ENCODE measurements around the gene HSF2. TPM values are rescaled to one million over a fixed set of nuclear protein-coding genes. Genes with fewer than 3 reads are reported as not detected.

HSF2 gene
- total RNA-seq (2014; rRNA removed; shearing (Covaris generic); ENCODE audit: low replicate concordance), result 30.5 and 52.1 TPM in 2 replicates

- Histone ChIP-seq H3K9ac (ENCODE audit: low read length) (peak within 1 kb of the TSS; percentile 98), H3K4me3 (ENCODE audit: low read length) (peak within 1 kb of the TSS; percentile 97), H3K27ac (ENCODE audit: low read length) (peak within 1 kb of the TSS; percentile 68), H2AFZ (ENCODE audit: low read length) (peak within 1 kb of the TSS; percentile 85), H3K9me2 (replicated peaks; ENCODE audit: insufficient read depth, low read length) (peaks cover 3% of the 10 kb centered on the region), H3K9me3 (ENCODE audit: low read length) (no peaks in the 10 kb centered on the region), H3K36me3 (ENCODE audit: insufficient read depth, low read length) (peaks cover 13% of the 10 kb centered on the region), H3K79me2 (ENCODE audit: low read length) (peaks cover 51% of the 10 kb centered on the region), H4K20me1 (ENCODE audit: insufficient read depth, low read depth, low read length) (peaks cover 12% of the 10 kb centered on the region; the same call in 1 of the 2 replicates), H3K27me3 (ENCODE audit: low read length) (no peaks in the 10 kb centered on the region), H3K4me2 (ENCODE audit: low read depth, low read length, poor library complexity, severe bottlenecking) (peak within 1 kb of the TSS; percentile 84), H3K4me1 (ENCODE audit: low read length) (peaks cover 23% of the 10 kb centered on the region)
- DNase-seq, result peak; percentile 98
These were observed at the start of gene HSF2 for GRCh38 chr6:122399348-122400120. Gene HSF2 (plus strand): TSS chr6:122399652. CDS start chr6:122399738, 86 bp downstream.

- Histone ChIP-seq H3K4me1 (ENCODE audit: low read length) (no peaks in the 10 kb centered on the region), H3K27ac (ENCODE audit: low read length) (no peak overlapping the region), H3K9me2 (replicated peaks; ENCODE audit: insufficient read depth, low read length) (no peaks in the 10 kb centered on the region), H3K4me3 (ENCODE audit: low read length) (no peak overlapping the region), H3K4me2 (ENCODE audit: low read depth, low read length, poor library complexity, severe bottlenecking) (no peak overlapping the region), H3K9ac (ENCODE audit: low read length) (no peak overlapping the region), H3K79me2 (ENCODE audit: low read length) (no peaks in the 10 kb centered on the region), H2AFZ (ENCODE audit: low read length) (no peak overlapping the region), H3K27me3 (ENCODE audit: low read length) (no peaks in the 10 kb centered on the region), H3K36me3 (ENCODE audit: insufficient read depth, low read length) (no peaks in the 10 kb centered on the region), H4K20me1 (ENCODE audit: insufficient read depth, low read depth, low read length) (no peaks in the 10 kb centered on the region), H3K9me3 (ENCODE audit: low read length) (no peaks in the 10 kb centered on the region)
- no peak for DNase-seq
These were observed 46.3 kb upstream of the HSF2 start for GRCh38 chr6:122352981-122353664.

- Histone ChIP-seq H3K9me3 (ENCODE audit: low read length) (no peaks in the 10 kb centered on the region), H3K9ac (ENCODE audit: low read length) (no peak overlapping the region), H3K36me3 (ENCODE audit: insufficient read depth, low read length) (no peaks in the 10 kb centered on the region), H3K4me3 (ENCODE audit: low read length) (no peak overlapping the region), H3K79me2 (ENCODE audit: low read length) (no peaks in the 10 kb centered on the region), H3K27me3 (ENCODE audit: low read length) (no peaks in the 10 kb centered on the region), H2AFZ (ENCODE audit: low read length) (no peak overlapping the region), H4K20me1 (ENCODE audit: insufficient read depth, low read depth, low read length) (no peaks in the 10 kb centered on the region), H3K27ac (ENCODE audit: low read length) (no peak overlapping the region), H3K4me1 (ENCODE audit: low read length) (no peaks in the 10 kb centered on the region), H3K9me2 (replicated peaks; ENCODE audit: insufficient read depth, low read length) (no peaks in the 10 kb centered on the region), H3K4me2 (ENCODE audit: low read depth, low read length, poor library complexity, severe bottlenecking) (no peak overlapping the region)
- no peak for DNase-seq
These were observed 38.6 kb upstream of the HSF2 start for GRCh38 chr6:122360809-122361208.

- H3K4me3 ChIP-seq (ENCODE audit: low read length), result no peak overlapping the region
- H3K9ac ChIP-seq (ENCODE audit: low read length), result no peak overlapping the region
- no peaks in the 10 kb centered on the region for H4K20me1 ChIP-seq (ENCODE audit: insufficient read depth, low read depth, low read length)
- H2AFZ ChIP-seq (ENCODE audit: low read length), result no peak overlapping the region
- H3K9me2 ChIP-seq (replicated peaks; ENCODE audit: insufficient read depth, low read length), result no peaks in the 10 kb centered on the region
- DNase-seq, result no peak
- no peaks in the 10 kb centered on the region for H3K79me2 ChIP-seq (ENCODE audit: low read length)
- H3K27ac ChIP-seq (ENCODE audit: low read length), result no peak overlapping the region
- no peaks in the 10 kb centered on the region for H3K36me3 ChIP-seq (ENCODE audit: insufficient read depth, low read length)
- H3K4me1 ChIP-seq (ENCODE audit: low read length), result no peaks in the 10 kb centered on the region
- H3K9me3 ChIP-seq (ENCODE audit: low read length), result no peaks in the 10 kb centered on the region
- no peak overlapping the region for H3K4me2 ChIP-seq (ENCODE audit: low read depth, low read length, poor library complexity, severe bottlenecking)
- H3K27me3 ChIP-seq (ENCODE audit: low read length), result no peaks in the 10 kb centered on the region
These were observed 38.0 kb upstream of the HSF2 start for GRCh38 chr6:122361314-122361979.

- Histone ChIP-seq H3K4me3 (ENCODE audit: low read length) (no peak overlapping the region), H2AFZ (ENCODE audit: low read length) (no peak overlapping the region), H3K36me3 (ENCODE audit: insufficient read depth, low read length) (no peaks in the 10 kb centered on the region)
These were observed 35.5 kb upstream of the HSF2 start for GRCh38 chr6:122363769-122364483.

GRCh38 chr6:122365775-122366403, 33.6 kb upstream of the HSF2 start:
- Histone ChIP-seq H4K20me1 (ENCODE audit: insufficient read depth, low read depth, low read length) (no peaks in the 10 kb centered on the region), H3K27me3 (ENCODE audit: low read length) (no peaks in the 10 kb centered on the region), H3K9me2 (replicated peaks; ENCODE audit: insufficient read depth, low read length) (no peaks in the 10 kb centered on the region), H3K4me3 (ENCODE audit: low read length) (no peak overlapping the region), H3K4me2 (ENCODE audit: low read depth, low read length, poor library complexity, severe bottlenecking) (no peak overlapping the region), H3K36me3 (ENCODE audit: insufficient read depth, low read length) (no peaks in the 10 kb centered on the region), H2AFZ (ENCODE audit: low read length) (no peak overlapping the region), H3K9me3 (ENCODE audit: low read length) (no peaks in the 10 kb centered on the region), H3K27ac (ENCODE audit: low read length) (no peak overlapping the region), H3K9ac (ENCODE audit: low read length) (no peak overlapping the region), H3K4me1 (ENCODE audit: low read length) (no peaks in the 10 kb centered on the region), H3K79me2 (ENCODE audit: low read length) (no peaks in the 10 kb centered on the region)
- DNase-seq, result no peak

More at GRCh38 chr6:122363769-122364483, 35.5 kb upstream of the HSF2 start:
- H3K4me1 ChIP-seq (ENCODE audit: low read length), result no peaks in the 10 kb centered on the region
- DNase-seq, result no peak
- no peaks in the 10 kb centered on the region for H3K9me2 ChIP-seq (replicated peaks; ENCODE audit: insufficient read depth, low read length)
- H3K27ac ChIP-seq (ENCODE audit: low read length), result no peak overlapping the region
- H3K9ac ChIP-seq (ENCODE audit: low read length), result no peak overlapping the region
- H3K9me3 ChIP-seq (ENCODE audit: low read length), result no peaks in the 10 kb centered on the region
- H3K4me2 ChIP-seq (ENCODE audit: low read depth, low read length, poor library complexity, severe bottlenecking), result no peak overlapping the region
- no peaks in the 10 kb centered on the region for H3K79me2 ChIP-seq (ENCODE audit: low read length)
- H3K27me3 ChIP-seq (ENCODE audit: low read length), result no peaks in the 10 kb centered on the region
- H4K20me1 ChIP-seq (ENCODE audit: insufficient read depth, low read depth, low read length), result no peaks in the 10 kb centered on the region

GRCh38 chr6:122367171-122367570, 32.3 kb upstream of the HSF2 start:
- Histone ChIP-seq H3K9me2 (replicated peaks; ENCODE audit: insufficient read depth, low read length) (no peaks in the 10 kb centered on the region), H3K27me3 (ENCODE audit: low read length) (no peaks in the 10 kb centered on the region), H3K4me1 (ENCODE audit: low read length) (no peaks in the 10 kb centered on the region), H3K27ac (ENCODE audit: low read length) (no peak overlapping the region), H3K9me3 (ENCODE audit: low read length) (no peaks in the 10 kb centered on the region), H3K4me3 (ENCODE audit: low read length) (no peak overlapping the region), H4K20me1 (ENCODE audit: insufficient read depth, low read depth, low read length) (no peaks in the 10 kb centered on the region), H3K4me2 (ENCODE audit: low read depth, low read length, poor library complexity, severe bottlenecking) (no peak overlapping the region), H2AFZ (ENCODE audit: low read length) (no peak overlapping the region), H3K36me3 (ENCODE audit: insufficient read depth, low read length) (no peaks in the 10 kb centered on the region), H3K9ac (ENCODE audit: low read length) (no peak overlapping the region), H3K79me2 (ENCODE audit: low read length) (no peaks in the 10 kb centered on the region)
- no peak for DNase-seq
